Stimulated activated CD8-positive, alpha-beta memory T cell treated with anti-CD3 and anti-CD28 coated beads, Interleukin-2, amount 100 ng/mL, for 48 hours (primary cell): ENCODE measurements around the gene DCAF4.

ENCODE experiments used
- DNase-seq, 2 donors: peaks; one replicate each; pipeline ENCODE4 v3.0.0-alpha.2; 2020; ENCODE audit warnings: low read depth in 2 of 2

The DCAF4 gene

GRCh38 chr14:72894623-72895378 lies 31.5 kb upstream of the DCAF4 start:
- DNase-seq, result no peak

- no peak for DNase-seq
Measured at GRCh38 chr14:72898448-72898847, 27.8 kb upstream of the DCAF4 start.

GRCh38 chr14:72901361-72901760 lies 24.9 kb upstream of the DCAF4 start:
- no peak for DNase-seq

GRCh38 chr14:72902801-72903530 lies 23.3 kb upstream of the DCAF4 start:
- no peak for DNase-seq

- DNase-seq, result no peak
Measured at GRCh38 chr14:72903716-72904115, 22.5 kb upstream of the DCAF4 start.

GRCh38 chr14:72904218-72904617 lies 22.0 kb upstream of the DCAF4 start:
- no peak for DNase-seq

- DNase-seq, result no peak
Measured at GRCh38 chr14:72904840-72905561, 21.3 kb upstream of the DCAF4 start.

- DNase-seq, result no peak
Measured at GRCh38 chr14:72906316-72906715, 19.9 kb upstream of the DCAF4 start.

- no peak for DNase-seq
Measured at GRCh38 chr14:72906879-72907278, 19.4 kb upstream of the DCAF4 start.

- DNase-seq, result no peak
Measured at GRCh38 chr14:72907886-72908285, 18.4 kb upstream of the DCAF4 start.

- no peak for DNase-seq
Measured at GRCh38 chr14:72909163-72909562, 17.1 kb upstream of the DCAF4 start.

- no peak for DNase-seq
Measured at GRCh38 chr14:72913809-72914208, 12.5 kb upstream of the DCAF4 start.

GRCh38 chr14:72916174-72916573 lies 10.1 kb upstream of the DCAF4 start:
- DNase-seq, result no peak

- DNase-seq, result no peak
Measured at GRCh38 chr14:72917094-72917802, 9.0 kb upstream of the DCAF4 start.

GRCh38 chr14:72920008-72920407 lies 6.3 kb upstream of the DCAF4 start:
- no peak for DNase-seq

GRCh38 chr14:72921396-72921795 lies 4.9 kb upstream of the DCAF4 start:
- DNase-seq, result no peak

- DNase-seq, result no peak
Measured at GRCh38 chr14:72924337-72924736, 1.9 kb upstream of the DCAF4 start.

- DNase-seq, result no peak
Measured at GRCh38 chr14:72925171-72925759, 999 bp upstream of the DCAF4 start.

GRCh38 chr14:72925815-72926291 lies 411 bp upstream of the DCAF4 start:
- DNase-seq, result no peak

- no peak for DNase-seq
Measured at GRCh38 chr14:72928872-72929271, 2.6 kb downstream of the DCAF4 start.

GRCh38 chr14:72929316-72930080 lies 3.2 kb downstream of the DCAF4 start:
- no peak for DNase-seq
